Thyroid gland (tissue), 4 donors: ENCODE measurements around the gene SLC39A8.

Experiments used
- CTCF ChIP-seq, 6 experiments: fragments of 200-600 bp in 3 of 6; fragments of 450-650 bp in 3 of 6; sonication (generic) in 3 of 6; IDR thresholded peaks; one replicate each; pipeline ENCODE4 v1.5.1; 2016 to 2019; ENCODE audit warnings: antibody characterized with exemption in 6 of 6, mild to moderate bottlenecking in 2 of 6, inconsistent platforms in 1 of 6, moderate library complexity in 1 of 6
- POLR2A ChIP-seq, 2 donors: fragments of 450-650 bp; IDR thresholded peaks; one replicate each; pipeline ENCODE4 v1.6.1; 2017; ENCODE audit warnings: antibody characterized with exemption in 2 of 2, mild to moderate bottlenecking in 2 of 2, moderate library complexity in 1 of 2

- TF ChIP-seq CTCF (IDR thresholded peaks at IDR 0.05) (no peak), POLR2A (IDR thresholded peaks at IDR 0.05) (no peak)
Measured at GRCh38 chr4:102387552-102388150, 42.4 kb upstream of the SLC39A8 start.
